ENCODE results near the gene RPGR. TPM values are rescaled to one million over a fixed set of nuclear protein-coding genes. Genes with fewer than 3 reads are reported as not detected.

RPGR gene
- total and polyA plus RNA-seq, 9 of the 15 experiments (the other 6 are each of a cell fraction or from before 2014, with no cell fraction given) = 2.1 to 7.9 (median 5.7) TPM

DNA sequence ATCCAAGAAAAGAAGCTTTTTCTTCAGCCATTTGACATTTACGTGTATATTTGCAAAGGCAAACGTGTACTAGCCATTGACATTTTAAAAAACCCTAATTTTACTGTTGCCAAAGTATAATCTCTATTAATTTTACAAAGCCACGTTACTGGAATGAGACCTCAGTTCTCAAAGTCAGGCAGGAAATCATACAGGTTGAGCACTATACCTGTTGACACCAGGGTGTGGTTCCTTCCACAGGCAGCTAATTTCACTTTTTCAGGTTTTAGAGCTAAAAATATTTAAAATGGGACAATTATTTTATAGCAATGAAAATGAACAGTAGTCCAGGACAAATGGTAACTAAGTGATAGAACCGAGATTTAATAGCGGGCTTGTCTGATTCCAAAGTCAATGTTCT lies 6.5 kb downstream of the RPGR start:
- ChIA-PET POLR2A (no interaction called here), CTCF (ENCODE audit: low intra/inter-chr PET ratio) (no interaction called here)
- in situ Hi-C loops (cut with MboI) (no loop called here), intact Hi-C loops (cut with micrococcal nuclease) (loop anchor here (10.0 kb wide), 1 partner anchor 106 kb away; no protein-coding TSS in a partner anchor)
- Histone ChIP-seq H3K9me1 (ENCODE audit: control insufficient read depth, insufficient read depth, low read length) (no peaks in the 10 kb centered on the region), H3K4me3 (no peak overlapping the region), H4K20me1 (replicated peaks; ENCODE audit: control insufficient read depth, insufficient read depth, low read length) (no peaks in the 10 kb centered on the region), H3K79me2 (ENCODE audit: control insufficient read depth, insufficient read depth, low read length) (no peaks in the 10 kb centered on the region), H3K27me3 (ENCODE audit: control insufficient read depth in 2 of 2, insufficient read depth in 2 of 2, low read length in 2 of 2) (no peaks in the 10 kb centered on the region), H2AFZ (ENCODE audit: low read depth, low read length) (no peak overlapping the region), H3K9me3 (replicated peaks; ENCODE audit: control insufficient read depth, insufficient read depth, low read depth, low read length) (no peaks in the 10 kb centered on the region), H3K27ac (ENCODE audit: extremely low read depth, low read depth, low read length) (no peak overlapping the region), H3K4me2 (ENCODE audit: insufficient read depth, low read length) (no peak overlapping the region), H3K4me1 (replicated peaks in 1 of 2; ENCODE audit: control insufficient read depth in 2 of 2, insufficient read depth in 2 of 2, low read length in 2 of 2) (no peaks in the 10 kb centered on the region), H3K36me3 (ENCODE audit: control insufficient read depth, insufficient read depth, low read length) (no peaks in the 10 kb centered on the region), H3K9ac (ENCODE audit: insufficient read depth in 1 of 2, low read depth in 2 of 2, low read length in 2 of 2) (no peak overlapping the region)
- FAIRE-seq (no peak), DNase-seq (ENCODE audit: extremely low read depth in 1 of 4, low spot score in 3 of 4) (no peak), ATAC-seq (no peak)
- WGBS (ENCODE audit: insufficient coverage, low coverage, missing lambda C conversion rate) = 48% methylated on average over 5 of the region's 5 CpGs
- BruUV-seq (replicated peaks) = no TSS peak
- TF ChIP-seq, protein P1, sequence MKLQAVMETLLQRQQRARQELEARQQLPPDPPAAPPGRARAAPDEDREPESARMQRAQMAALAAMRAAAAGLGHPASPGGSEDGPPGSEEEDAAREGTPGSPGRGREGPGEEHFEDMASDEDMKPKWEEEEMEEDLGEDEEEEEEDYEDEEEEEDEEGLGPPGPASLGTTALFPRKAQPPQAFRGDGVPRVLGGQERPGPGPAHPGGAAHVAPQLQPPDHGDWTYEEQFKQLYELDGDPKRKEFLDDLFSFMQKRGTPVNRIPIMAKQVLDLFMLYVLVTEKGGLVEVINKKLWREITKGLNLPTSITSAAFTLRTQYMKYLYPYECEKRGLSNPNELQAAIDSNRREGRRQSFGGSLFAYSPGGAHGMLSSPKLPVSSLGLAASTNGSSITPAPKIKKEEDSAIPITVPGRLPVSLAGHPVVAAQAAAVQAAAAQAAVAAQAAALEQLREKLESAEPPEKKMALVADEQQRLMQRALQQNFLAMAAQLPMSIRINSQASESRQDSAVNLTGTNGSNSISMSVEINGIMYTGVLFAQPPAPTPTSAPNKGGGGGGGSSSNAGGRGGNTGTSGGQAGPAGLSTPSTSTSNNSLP (IDR thresholded peaks at IDR 0.05; ENCODE audit: borderline replicate concordance, low read depth, low read length) = no peak
- no peak for TF ChIP-seq RAD21 (CRISPR knock-in tag; conservative IDR thresholded peaks at IDR 0.05 in 1 of 2, IDR thresholded peaks at IDR 0.05 in 1 of 2)
- no peak for TF ChIP-seq JUN (IDR thresholded peaks at IDR 0.05; ENCODE audit: borderline replicate concordance, low read depth, low read length)
- TF ChIP-seq JUN (CRISPR knock-in tag; IDR thresholded peaks at IDR 0.05; ENCODE audit: borderline replicate concordance) = no peak
- no peak for TF ChIP-seq SMC3 (conservative IDR thresholded peaks at IDR 0.05; ENCODE audit: insufficient read depth, low read depth, low read length)
- no peak for TF ChIP-seq TEAD1 (CRISPR knock-in tag; IDR thresholded peaks at IDR 0.05)
- no peak for TF ChIP-seq ZNF41 (CRISPR knock-in tag; conservative IDR thresholded peaks at IDR 0.05)
- TF ChIP-seq ZNF785 (CRISPR knock-in tag; IDR thresholded peaks at IDR 0.05) = no peak
- TF ChIP-seq, protein P2, sequence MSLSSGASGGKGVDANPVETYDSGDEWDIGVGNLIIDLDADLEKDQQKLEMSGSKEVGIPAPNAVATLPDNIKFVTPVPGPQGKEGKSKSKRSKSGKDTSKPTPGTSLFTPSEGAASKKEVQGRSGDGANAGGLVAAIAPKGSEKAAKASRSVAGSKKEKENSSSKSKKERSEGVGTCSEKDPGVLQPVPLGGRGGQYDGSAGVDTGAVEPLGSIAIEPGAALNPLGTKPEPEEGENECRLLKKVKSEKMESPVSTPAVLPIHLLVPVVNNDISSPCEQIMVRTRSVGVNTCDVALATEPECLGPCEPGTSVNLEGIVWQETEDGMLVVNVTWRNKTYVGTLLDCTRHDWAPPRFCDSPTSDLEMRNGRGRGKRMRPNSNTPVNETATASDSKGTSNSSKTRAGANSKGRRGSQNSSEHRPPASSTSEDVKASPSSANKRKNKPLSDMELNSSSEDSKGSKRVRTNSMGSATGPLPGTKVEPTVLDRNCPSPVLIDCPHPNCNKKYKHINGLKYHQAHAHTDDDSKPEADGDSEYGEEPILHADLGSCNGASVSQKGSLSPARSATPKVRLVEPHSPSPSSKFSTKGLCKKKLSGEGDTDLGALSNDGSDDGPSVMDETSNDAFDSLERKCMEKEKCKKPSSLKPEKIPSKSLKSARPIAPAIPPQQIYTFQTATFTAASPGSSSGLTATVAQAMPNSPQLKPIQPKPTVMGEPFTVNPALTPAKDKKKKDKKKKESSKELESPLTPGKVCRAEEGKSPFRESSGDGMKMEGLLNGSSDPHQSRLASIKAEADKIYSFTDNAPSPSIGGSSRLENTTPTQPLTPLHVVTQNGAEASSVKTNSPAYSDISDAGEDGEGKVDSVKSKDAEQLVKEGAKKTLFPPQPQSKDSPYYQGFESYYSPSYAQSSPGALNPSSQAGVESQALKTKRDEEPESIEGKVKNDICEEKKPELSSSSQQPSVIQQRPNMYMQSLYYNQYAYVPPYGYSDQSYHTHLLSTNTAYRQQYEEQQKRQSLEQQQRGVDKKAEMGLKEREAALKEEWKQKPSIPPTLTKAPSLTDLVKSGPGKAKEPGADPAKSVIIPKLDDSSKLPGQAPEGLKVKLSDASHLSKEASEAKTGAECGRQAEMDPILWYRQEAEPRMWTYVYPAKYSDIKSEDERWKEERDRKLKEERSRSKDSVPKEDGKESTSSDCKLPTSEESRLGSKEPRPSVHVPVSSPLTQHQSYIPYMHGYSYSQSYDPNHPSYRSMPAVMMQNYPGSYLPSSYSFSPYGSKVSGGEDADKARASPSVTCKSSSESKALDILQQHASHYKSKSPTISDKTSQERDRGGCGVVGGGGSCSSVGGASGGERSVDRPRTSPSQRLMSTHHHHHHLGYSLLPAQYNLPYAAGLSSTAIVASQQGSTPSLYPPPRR (CRISPR knock-in tag; IDR thresholded peaks at IDR 0.05; ENCODE audit: borderline replicate concordance) = no peak
- TF ChIP-seq NBN (IDR thresholded peaks at IDR 0.05; ENCODE audit: low read depth) = no peak
- no peak for TF ChIP-seq KLF1 (tag; IDR thresholded peaks at IDR 0.05)
- TF ChIP-seq NEUROD1 (IDR thresholded peaks at IDR 0.05; ENCODE audit: borderline replicate concordance, low read depth, low read length, partially characterized antibody) = no peak
- TF ChIP-seq, protein P3, sequence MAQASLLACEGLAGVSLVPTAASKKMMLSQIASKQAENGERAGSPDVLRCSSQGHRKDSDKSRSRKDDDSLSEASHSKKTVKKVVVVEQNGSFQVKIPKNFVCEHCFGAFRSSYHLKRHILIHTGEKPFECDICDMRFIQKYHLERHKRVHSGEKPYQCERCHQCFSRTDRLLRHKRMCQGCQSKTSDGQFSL (CRISPR knock-in tag; IDR thresholded peaks at IDR 0.05) = no peak
- TF ChIP-seq, protein P3 (tag; IDR thresholded peaks at IDR 0.05) = no peak
- TF ChIP-seq ZNF263 (CRISPR knock-in tag; IDR thresholded peaks at IDR 0.05; ENCODE audit: borderline replicate concordance) = no peak
- TF ChIP-seq POLR3A (IDR thresholded peaks at IDR 0.05; ENCODE audit: borderline replicate concordance, extremely low read depth, insufficient read depth, insufficient read length) = no peak
